ENCODE data around the gene PLA1A.
"Not testable (repeated sequence)": the region's sequence is repeated elsewhere in the genome, so short reads cannot be mapped to it uniquely, and the experiment has no call there.

Gene PLA1A

GRCh38 chr3:119678209-119678608, 80.5 kb downstream of the PLA1A start:
- peak overlapping the region in 6 of 21 experiments; percentile 89 to 93 (median 93) for H3K27ac ChIP-seq
- H3K4me3 ChIP-seq: not testable (repeated sequence)

Data from skin epidermis (tissue), 12 donors.